ENCODE results near the gene RPL7A.
"Not testable (repeated sequence)": the region's sequence is repeated elsewhere in the genome, so short reads cannot be mapped to it uniquely, and the experiment has no call there.

RPL7A gene

GRCh38 chr9:133321411-133321935, 26.5 kb upstream of the RPL7A start:
- TF ChIP-seq, protein P1, sequence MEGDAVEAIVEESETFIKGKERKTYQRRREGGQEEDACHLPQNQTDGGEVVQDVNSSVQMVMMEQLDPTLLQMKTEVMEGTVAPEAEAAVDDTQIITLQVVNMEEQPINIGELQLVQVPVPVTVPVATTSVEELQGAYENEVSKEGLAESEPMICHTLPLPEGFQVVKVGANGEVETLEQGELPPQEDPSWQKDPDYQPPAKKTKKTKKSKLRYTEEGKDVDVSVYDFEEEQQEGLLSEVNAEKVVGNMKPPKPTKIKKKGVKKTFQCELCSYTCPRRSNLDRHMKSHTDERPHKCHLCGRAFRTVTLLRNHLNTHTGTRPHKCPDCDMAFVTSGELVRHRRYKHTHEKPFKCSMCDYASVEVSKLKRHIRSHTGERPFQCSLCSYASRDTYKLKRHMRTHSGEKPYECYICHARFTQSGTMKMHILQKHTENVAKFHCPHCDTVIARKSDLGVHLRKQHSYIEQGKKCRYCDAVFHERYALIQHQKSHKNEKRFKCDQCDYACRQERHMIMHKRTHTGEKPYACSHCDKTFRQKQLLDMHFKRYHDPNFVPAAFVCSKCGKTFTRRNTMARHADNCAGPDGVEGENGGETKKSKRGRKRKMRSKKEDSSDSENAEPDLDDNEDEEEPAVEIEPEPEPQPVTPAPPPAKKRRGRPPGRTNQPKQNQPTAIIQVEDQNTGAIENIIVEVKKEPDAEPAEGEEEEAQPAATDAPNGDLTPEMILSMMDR (conservative IDR thresholded peaks at IDR 0.05; ENCODE audit: low read length), result no peak
- H3K4me3 ChIP-seq (ENCODE audit: low read length), result no peak overlapping the region
- no peak for DNase-seq (ENCODE audit: low read depth)

- no peak overlapping the region for H3K4me3 ChIP-seq (ENCODE audit: low read length)
- DNase-seq (ENCODE audit: low read depth), result no peak
- TF ChIP-seq, protein P1 (conservative IDR thresholded peaks at IDR 0.05; ENCODE audit: low read length), result no peak
Observed at GRCh38 chr9:133322701-133323100, 25.3 kb upstream of the RPL7A start.

- TF ChIP-seq, protein P1 (conservative IDR thresholded peaks at IDR 0.05; ENCODE audit: low read length), result no peak
- no peak overlapping the region for H3K4me3 ChIP-seq (ENCODE audit: low read length)
Observed at GRCh38 chr9:133323211-133323610, 24.8 kb upstream of the RPL7A start.

DNA sequence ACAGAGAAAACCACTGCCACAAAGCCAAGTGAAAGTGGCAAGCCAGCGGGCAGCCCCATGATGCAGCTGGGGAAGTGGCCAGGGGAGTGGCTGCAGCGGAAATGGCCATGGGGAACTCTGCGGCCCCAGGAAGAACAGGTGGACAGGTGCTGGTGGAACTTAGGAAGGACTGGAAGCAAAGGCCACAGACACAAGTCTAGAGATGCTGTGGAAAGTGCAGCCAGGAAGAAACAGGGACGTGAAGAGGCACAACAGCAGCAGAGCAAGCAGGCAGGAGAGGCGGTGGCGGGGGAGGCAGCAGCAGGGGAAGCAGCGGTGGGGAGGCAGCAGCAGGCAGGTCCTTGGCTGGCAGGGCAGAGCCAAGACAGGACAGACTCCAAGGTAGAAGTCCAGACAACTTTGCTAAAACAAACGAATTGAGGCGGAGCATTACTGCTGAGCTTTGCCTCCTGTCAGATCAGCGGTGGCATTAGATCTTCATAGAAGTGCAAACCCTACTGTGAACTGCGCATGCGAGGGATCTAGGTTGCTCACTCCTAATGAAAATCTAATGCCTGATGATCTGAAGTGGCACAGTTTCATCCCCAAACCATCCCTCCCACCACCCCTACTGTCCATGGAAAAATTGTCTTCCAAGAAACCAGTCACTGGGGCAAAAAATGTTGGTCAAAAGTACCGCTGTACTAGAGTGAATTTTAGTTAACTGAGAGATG, 23.9 kb upstream of the RPL7A start:
- no peak overlapping the region for H3K4me3 ChIP-seq (ENCODE audit: low read length)
- TF ChIP-seq, protein P1 (conservative IDR thresholded peaks at IDR 0.05; ENCODE audit: low read length), result no peak
- no peak for DNase-seq (ENCODE audit: low read depth)

More at GRCh38 chr9:133323211-133323610, 24.8 kb upstream of the RPL7A start:
- no peak for DNase-seq (ENCODE audit: low read depth)

- H3K4me3 ChIP-seq (ENCODE audit: low read length); DNase-seq (ENCODE audit: low read depth): not testable (repeated sequence)
Observed at GRCh38 chr9:133327021-133327420, 21.0 kb upstream of the RPL7A start.

DNA sequence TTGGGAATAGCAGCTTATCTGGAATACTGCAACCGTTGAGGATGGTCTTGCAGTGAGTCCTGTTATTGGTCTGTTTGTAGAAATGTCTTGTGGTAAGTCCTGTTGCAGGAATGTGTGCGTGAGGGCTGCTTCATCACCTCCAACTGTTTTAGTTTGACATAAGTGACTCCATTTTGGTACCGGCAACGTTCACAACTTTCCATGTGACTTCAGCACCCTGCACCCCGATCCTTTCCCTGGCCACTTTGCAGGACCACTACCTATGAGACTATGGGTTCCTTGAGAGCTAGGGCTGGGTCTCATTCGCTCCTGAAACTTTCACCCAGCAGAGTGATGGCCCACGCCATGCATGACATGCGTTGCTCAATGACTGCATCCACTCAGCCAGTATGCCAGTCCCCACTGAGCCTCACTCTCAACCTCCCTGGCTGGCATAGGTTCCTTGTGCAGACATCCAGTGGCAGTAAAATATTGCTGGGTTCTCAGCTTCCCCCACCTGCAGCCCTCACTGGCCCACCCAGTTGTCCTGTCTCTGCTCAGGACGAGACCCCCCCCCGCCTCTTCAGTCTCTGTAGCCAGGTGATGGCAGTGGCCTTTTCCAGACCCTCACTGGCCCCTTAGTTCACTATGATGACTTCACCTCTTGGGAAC, 20.1 kb upstream of the RPL7A start:
- TF ChIP-seq, protein P1 (conservative IDR thresholded peaks at IDR 0.05; ENCODE audit: low read length), result no peak
- no peak overlapping the region for H3K4me3 ChIP-seq (ENCODE audit: low read length)
- no peak for DNase-seq (ENCODE audit: low read depth)

- TF ChIP-seq, protein P1 (conservative IDR thresholded peaks at IDR 0.05; ENCODE audit: low read length), result peak; percentile 51
- not testable (repeated sequence) for H3K4me3 ChIP-seq (ENCODE audit: low read length); DNase-seq (ENCODE audit: low read depth)
Observed at GRCh38 chr9:133329306-133330156, 18.5 kb upstream of the RPL7A start.
